ENCODE results near the gene TSNAXIP1.

DNA sequence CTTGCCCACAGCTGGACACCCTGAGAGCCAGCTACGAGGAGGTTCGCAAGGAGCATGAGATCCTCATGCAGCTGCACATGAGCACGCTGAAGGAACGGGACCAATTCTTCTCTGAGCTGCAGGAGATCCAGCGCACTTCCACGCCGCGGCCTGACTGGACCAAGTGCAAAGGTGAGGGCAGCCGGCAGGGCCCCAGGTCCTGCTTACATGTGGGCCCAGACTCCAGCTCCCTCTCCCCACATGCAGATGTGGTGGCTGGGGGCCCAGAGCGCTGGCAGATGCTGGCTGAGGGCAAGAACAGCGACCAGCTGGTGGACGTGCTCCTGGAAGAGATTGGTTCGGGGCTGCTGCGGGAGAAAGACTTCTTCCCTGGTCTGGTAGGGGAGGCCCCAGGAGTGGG is 19.2 kb downstream of the TSNAXIP1 start:
- TF ChIP-seq NRF1 (conservative IDR thresholded peaks at IDR 0.05; ENCODE audit: low read depth, low read length) (no peak), JUND (IDR thresholded peaks at IDR 0.05; ENCODE audit: low read depth, low read length) (no peak), POLR2A (IDR thresholded peaks at IDR 0.05; ENCODE audit: low read depth, low read length) (no peak), CREM (IDR thresholded peaks at IDR 0.05; ENCODE audit: low read depth) (no peak), POLR2AphosphoS5 (IDR thresholded peaks at IDR 0.05; ENCODE audit: low read length) (no peak), EGR1 (IDR thresholded peaks at IDR 0.05; ENCODE audit: borderline replicate concordance in 1 of 2, low read depth in 2 of 2, low read length in 2 of 2) (no peak)
- TF ChIP-seq, protein P1, sequence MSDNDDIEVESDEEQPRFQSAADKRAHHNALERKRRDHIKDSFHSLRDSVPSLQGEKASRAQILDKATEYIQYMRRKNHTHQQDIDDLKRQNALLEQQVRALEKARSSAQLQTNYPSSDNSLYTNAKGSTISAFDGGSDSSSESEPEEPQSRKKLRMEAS (IDR thresholded peaks at IDR 0.05; ENCODE audit: low read depth, low read length), result no peak
- TF ChIP-seq, protein P2, sequence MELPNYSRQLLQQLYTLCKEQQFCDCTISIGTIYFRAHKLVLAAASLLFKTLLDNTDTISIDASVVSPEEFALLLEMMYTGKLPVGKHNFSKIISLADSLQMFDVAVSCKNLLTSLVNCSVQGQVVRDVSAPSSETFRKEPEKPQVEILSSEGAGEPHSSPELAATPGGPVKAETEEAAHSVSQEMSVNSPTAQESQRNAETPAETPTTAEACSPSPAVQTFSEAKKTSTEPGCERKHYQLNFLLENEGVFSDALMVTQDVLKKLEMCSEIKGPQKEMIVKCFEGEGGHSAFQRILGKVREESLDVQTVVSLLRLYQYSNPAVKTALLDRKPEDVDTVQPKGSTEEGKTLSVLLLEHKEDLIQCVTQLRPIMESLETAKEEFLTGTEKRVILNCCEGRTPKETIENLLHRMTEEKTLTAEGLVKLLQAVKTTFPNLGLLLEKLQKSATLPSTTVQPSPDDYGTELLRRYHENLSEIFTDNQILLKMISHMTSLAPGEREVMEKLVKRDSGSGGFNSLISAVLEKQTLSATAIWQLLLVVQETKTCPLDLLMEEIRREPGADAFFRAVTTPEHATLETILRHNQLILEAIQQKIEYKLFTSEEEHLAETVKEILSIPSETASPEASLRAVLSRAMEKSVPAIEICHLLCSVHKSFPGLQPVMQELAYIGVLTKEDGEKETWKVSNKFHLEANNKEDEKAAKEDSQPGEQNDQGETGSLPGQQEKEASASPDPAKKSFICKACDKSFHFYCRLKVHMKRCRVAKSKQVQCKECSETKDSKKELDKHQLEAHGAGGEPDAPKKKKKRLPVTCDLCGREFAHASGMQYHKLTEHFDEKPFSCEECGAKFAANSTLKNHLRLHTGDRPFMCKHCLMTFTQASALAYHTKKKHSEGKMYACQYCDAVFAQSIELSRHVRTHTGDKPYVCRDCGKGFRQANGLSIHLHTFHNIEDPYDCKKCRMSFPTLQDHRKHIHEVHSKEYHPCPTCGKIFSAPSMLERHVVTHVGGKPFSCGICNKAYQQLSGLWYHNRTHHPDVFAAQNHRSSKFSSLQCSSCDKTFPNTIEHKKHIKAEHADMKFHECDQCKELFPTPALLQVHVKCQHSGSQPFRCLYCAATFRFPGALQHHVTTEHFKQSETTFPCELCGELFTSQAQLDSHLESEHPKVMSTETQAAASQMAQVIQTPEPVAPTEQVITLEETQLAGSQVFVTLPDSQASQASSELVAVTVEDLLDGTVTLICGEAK (IDR thresholded peaks at IDR 0.05; ENCODE audit: borderline replicate concordance), result no peak
